GM21423 (cell line): ENCODE results near the gene CD5L.

Source experiments
- ATAC-seq: cut with Tn5 transposase; IDR thresholded peaks from one replicate; pipeline ENCODE4 v1.9.1; 2021; ENCODE audit warnings: mild to moderate bottlenecking, moderate library complexity; ENCODE audit not compliant: unreplicated experiment

CD5L gene

GRCh38 chr1:157841708-157842107 is at the start of gene CD5L:
TSS of gene CD5L (minus strand) at chr1:157841808. CDS start at chr1:157841701, 107 bp downstream.
- no peak for ATAC-seq

GRCh38 chr1:157882580-157882979 is 41.0 kb upstream of the CD5L start:
- ATAC-seq, result no peak

- ATAC-seq, result no peak
These were observed 39.0 kb upstream of the CD5L start for GRCh38 chr1:157880621-157881020.

- ATAC-seq, result no peak
These were observed 36.5 kb upstream of the CD5L start for GRCh38 chr1:157878059-157878458.

GRCh38 chr1:157870490-157870889 is 28.9 kb upstream of the CD5L start:
- ATAC-seq, result no peak

GRCh38 chr1:157868654-157869053 is 27.0 kb upstream of the CD5L start:
- ATAC-seq, result no peak

- ATAC-seq, result no peak
These were observed 20.8 kb upstream of the CD5L start for GRCh38 chr1:157862114-157863070.

GRCh38 chr1:157856538-157856937 is 14.9 kb upstream of the CD5L start:
- ATAC-seq, result no peak

GRCh38 chr1:157852476-157852875 is 10.9 kb upstream of the CD5L start:
- no peak for ATAC-seq

GRCh38 chr1:157849229-157849875 is 7.7 kb upstream of the CD5L start:
- ATAC-seq, result peak; percentile 59

GRCh38 chr1:157844089-157844830 is 2.7 kb upstream of the CD5L start:
- no peak for ATAC-seq

GRCh38 chr1:157842939-157843338 is 1.3 kb upstream of the CD5L start:
- no peak for ATAC-seq

GRCh38 chr1:157838966-157839365 is 2.6 kb downstream of the CD5L start:
- ATAC-seq, result no peak

GRCh38 chr1:157834430-157834829 is 7.2 kb downstream of the CD5L start:
- ATAC-seq, result no peak

- ATAC-seq, result no peak
These were observed 8.5 kb downstream of the CD5L start for GRCh38 chr1:157833145-157833544.

GRCh38 chr1:157831968-157832626 is 9.5 kb downstream of the CD5L start:
- ATAC-seq, result no peak

- no peak for ATAC-seq
These were observed 10.7 kb downstream of the CD5L start for GRCh38 chr1:157830887-157831286.

GRCh38 chr1:157829711-157830110 is 11.9 kb downstream of the CD5L start:
- ATAC-seq, result peak; percentile 48

- ATAC-seq, result no peak
These were observed 12.4 kb downstream of the CD5L start for GRCh38 chr1:157829210-157829609.

- no peak for ATAC-seq
These were observed 21.3 kb downstream of the CD5L start for GRCh38 chr1:157820299-157820698.

- ATAC-seq, result no peak
These were observed 21.7 kb downstream of the CD5L start, which contains the start of gene FCRL1 for GRCh38 chr1:157819896-157820295. TSS of gene FCRL1 (minus strand) at chr1:157820120. CDS start at chr1:157820037, 83 bp downstream.
